ENCODE measurements around the gene RAB12.
"Not testable (repeated sequence)": the region's sequence is repeated elsewhere in the genome, so short reads cannot be mapped to it uniquely, and the experiment has no call there.

RAB12 gene

DNA sequence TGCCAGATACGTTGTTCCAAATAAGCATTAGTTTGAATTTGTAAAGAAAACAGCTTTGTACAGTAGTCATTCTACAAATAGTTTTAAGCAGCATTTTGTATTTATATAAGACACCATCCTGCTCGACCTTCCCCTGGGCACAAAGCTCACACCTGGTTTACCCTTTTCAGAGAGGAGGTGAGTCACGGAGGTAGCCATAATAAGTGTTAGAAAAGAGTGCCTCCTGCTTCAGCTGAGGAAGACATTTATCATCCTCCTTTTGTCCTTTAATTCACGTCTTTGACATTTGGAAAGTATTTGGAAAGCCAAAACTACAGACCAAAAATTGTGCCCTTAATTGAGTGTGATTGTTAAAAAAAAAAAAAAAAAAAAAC, 6.8 kb downstream of the RAB12 start:
- Histone ChIP-seq H3K27me3 (ENCODE audit: control insufficient read depth, insufficient read depth, low read length) (no peaks in the 10 kb centered on the region), H3K9ac (ENCODE audit: low read length) (peak overlapping the region; percentile 10), H3K4me1 (ENCODE audit: control insufficient read depth, low read depth, low read length) (peaks cover 79% of the 10 kb centered on the region), H3K27ac (ENCODE audit: low read length) (no peak overlapping the region), H3K4me3 (ENCODE audit: low read length) (no peak overlapping the region), H3K9me3 (ENCODE audit: control insufficient read depth, low read depth, low read length) (no peaks in the 10 kb centered on the region), H3K36me3 (ENCODE audit: control insufficient read depth, low read depth, low read length) (peaks cover 7% of the 10 kb centered on the region)

DNA sequence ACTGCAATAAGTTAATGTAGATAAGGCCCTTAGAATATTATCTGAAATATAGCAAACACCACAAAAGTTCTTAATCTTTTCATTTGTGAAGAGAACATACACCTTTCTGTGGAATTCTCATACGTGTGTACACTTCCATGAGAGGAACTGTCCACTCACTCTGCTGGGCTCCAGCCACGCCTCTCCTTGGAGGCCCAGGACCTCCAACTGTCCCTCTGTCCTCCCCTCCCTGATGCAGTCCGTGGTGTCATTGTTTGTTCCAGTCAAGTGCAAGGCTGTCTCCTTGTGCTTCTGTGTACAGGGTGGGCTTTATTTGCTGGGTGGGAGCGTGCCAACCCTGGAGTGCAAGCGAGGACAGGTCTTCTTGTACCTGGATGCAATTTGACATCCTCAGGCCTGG, 8.7 kb downstream of the RAB12 start:
- Histone ChIP-seq H3K4me3 (ENCODE audit: low read length) (no peak overlapping the region), H3K27me3 (ENCODE audit: control insufficient read depth, insufficient read depth, low read length) (no peaks in the 10 kb centered on the region), H3K9me3 (ENCODE audit: control insufficient read depth, low read depth, low read length) (no peaks in the 10 kb centered on the region), H3K36me3 (ENCODE audit: control insufficient read depth, low read depth, low read length) (peaks cover 5% of the 10 kb centered on the region), H3K4me1 (ENCODE audit: control insufficient read depth, low read depth, low read length) (peaks cover 77% of the 10 kb centered on the region), H3K27ac (ENCODE audit: low read length) (no peak overlapping the region), H3K9ac (ENCODE audit: low read length) (no peak overlapping the region)

DNA sequence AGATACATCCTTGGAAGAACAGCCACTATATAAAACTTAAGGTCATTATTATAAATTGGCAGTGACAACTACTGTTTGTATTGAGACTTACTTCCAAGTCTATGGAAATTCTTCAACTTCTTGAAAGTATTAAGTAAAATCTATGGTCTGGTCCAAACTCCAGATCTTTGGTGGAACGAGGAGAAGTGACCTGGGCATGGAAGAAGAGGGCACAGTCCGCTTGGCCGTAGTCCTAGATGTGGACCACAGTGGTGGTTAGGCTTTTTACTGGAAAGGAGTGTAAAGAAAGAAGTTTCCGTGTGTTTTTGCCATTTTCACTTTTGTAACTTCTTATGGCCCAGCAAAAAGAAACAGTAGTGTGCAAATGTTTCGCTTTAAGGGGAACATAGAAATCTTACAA, 9.8 kb downstream of the RAB12 start:
- Histone ChIP-seq H3K9ac (ENCODE audit: low read length) (no peak overlapping the region), H3K4me1 (ENCODE audit: control insufficient read depth, low read depth, low read length) (peaks cover 76% of the 10 kb centered on the region), H3K4me3 (ENCODE audit: low read length) (no peak overlapping the region), H3K36me3 (ENCODE audit: control insufficient read depth, low read depth, low read length) (peaks cover 3% of the 10 kb centered on the region), H3K9me3 (ENCODE audit: control insufficient read depth, low read depth, low read length) (no peaks in the 10 kb centered on the region), H3K27me3 (ENCODE audit: control insufficient read depth, insufficient read depth, low read length) (no peaks in the 10 kb centered on the region), H3K27ac (ENCODE audit: low read length) (no peak overlapping the region)

DNA sequence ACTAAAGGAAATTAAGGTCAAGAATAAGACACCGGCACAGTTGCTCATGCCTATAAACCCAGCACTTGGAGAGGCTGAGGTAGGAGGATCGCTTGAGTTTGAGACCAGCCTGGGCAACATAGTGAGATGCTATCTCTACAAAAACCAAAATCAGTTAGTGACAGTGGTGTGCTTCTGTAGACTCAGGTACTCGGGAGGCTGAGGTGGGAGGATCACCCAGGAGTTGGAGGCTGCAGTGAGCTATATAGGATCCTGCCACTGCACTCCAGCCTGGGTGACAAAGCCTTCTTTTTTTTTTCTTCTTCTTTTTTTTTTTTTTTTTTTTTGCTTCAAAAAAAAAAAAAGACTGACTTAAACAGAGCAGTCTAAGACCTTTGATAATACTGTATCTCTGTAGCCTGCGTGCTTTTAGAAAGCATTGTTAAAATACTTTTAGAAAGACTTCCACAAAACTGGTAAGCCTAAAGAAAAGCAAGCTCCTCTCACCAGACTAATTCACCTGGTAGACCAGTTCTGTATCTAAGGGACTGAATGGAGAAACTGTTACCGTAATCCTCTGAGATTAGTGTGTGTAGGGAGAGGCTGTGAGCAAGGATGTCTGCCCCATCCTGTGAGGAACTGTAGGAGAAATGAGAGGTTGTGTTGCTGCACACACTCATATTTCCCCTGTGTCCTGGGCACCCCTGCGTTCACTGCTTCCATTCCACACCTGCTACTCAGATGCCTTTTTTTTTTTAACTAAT, 10.8 kb downstream of the RAB12 start:
- H3K9ac ChIP-seq (ENCODE audit: low read length), result no peak overlapping the region
- H3K4me1 ChIP-seq (ENCODE audit: control insufficient read depth, low read depth, low read length), result peaks cover 80% of the 10 kb centered on the region
- peak overlapping the region; percentile 24 for H3K27ac ChIP-seq (ENCODE audit: low read length)
- no peaks in the 10 kb centered on the region for H3K9me3 ChIP-seq (ENCODE audit: control insufficient read depth, low read depth, low read length)
- H3K27me3 ChIP-seq (ENCODE audit: control insufficient read depth, insufficient read depth, low read length), result no peaks in the 10 kb centered on the region
- no peak overlapping the region for H3K4me3 ChIP-seq (ENCODE audit: low read length)
- peaks cover 8% of the 10 kb centered on the region for H3K36me3 ChIP-seq (ENCODE audit: control insufficient read depth, low read depth, low read length)

DNA sequence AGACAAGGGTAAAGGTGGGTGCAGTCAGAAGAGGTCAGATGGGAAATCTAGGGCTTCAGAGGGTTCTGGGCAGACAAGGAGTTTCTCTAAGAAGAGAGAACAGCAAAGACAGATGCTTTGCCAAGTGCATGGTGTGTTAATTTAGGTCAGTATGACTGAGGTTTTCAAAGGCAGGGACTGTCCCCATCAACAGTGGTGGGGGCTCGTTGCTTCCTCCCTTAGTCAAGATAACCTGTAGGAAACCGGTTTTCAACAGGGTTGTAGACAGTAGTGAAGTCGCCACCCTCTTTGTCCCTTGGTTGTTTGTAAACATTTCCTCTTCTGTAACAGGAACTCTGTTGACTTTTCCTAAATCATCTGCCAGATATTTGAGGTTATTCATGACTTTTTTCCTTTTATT, 11.6 kb downstream of the RAB12 start:
- no peaks in the 10 kb centered on the region for H3K27me3 ChIP-seq (ENCODE audit: control insufficient read depth, insufficient read depth, low read length)
- H3K9ac ChIP-seq (ENCODE audit: low read length), result peak overlapping the region; percentile 21
- H3K9me3 ChIP-seq (ENCODE audit: control insufficient read depth, low read depth, low read length), result no peaks in the 10 kb centered on the region
- H3K36me3 ChIP-seq (ENCODE audit: control insufficient read depth, low read depth, low read length), result peaks cover 16% of the 10 kb centered on the region
- peak overlapping the region; percentile 21 for H3K4me3 ChIP-seq (ENCODE audit: low read length)
- H3K27ac ChIP-seq (ENCODE audit: low read length), result peak overlapping the region; percentile 13
- H3K4me1 ChIP-seq (ENCODE audit: control insufficient read depth, low read depth, low read length), result peaks cover 77% of the 10 kb centered on the region

DNA sequence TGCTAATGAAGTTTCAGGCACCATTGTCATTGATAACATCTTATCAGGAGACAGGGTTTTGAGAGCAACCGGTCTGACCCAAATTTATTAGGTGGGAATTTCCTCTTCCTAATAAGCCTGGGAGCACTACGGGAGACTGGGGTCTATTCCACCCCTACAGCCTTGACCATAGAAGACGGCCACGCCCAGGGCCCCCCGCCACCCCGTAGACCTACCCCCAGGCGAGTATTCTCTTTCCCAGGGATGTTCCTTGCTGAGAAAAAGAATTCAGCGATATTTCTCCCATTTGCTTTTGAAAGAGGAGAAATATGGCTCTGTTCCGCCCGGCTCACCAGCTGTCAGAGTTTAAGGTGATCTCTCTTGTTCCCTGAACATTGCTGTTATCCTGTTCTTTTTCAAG, 13.4 kb downstream of the RAB12 start:
- peaks cover 30% of the 10 kb centered on the region for H3K36me3 ChIP-seq (ENCODE audit: control insufficient read depth, low read depth, low read length)
- not testable (repeated sequence) for H3K4me3 ChIP-seq (ENCODE audit: low read length)

DNA sequence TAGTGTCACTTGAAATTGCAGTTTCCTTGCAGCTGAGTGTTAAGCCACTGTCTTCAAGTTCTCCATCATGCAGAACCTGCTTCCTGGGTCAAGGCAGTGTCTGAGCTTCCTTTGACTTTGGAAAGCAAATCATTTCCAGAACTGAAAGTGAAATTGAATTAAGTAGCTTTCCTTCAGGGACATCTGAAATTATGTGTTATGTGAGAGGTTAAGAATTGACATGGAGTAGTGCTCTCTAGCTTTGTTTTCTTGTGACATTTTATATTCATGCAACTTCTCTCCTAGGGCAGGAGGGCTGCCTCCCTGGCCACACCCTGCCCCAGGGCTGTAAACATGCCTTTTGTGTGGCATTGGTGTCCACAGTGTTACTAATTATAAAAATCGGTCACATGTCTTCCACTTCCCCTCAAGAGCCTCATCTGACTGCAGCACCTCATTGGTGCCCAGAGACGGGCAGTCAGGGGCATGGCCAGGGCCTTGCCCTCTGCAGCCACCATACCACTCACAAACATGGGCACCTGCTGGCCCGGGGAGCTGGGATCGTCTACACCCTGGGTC, 14.4 kb downstream of the RAB12 start:
- H3K27ac ChIP-seq (ENCODE audit: low read length), result peak overlapping the region; percentile 8
- peaks cover 81% of the 10 kb centered on the region for H3K4me1 ChIP-seq (ENCODE audit: control insufficient read depth, low read depth, low read length)
- H3K4me3 ChIP-seq (ENCODE audit: low read length), result no peak overlapping the region
- H3K9me3 ChIP-seq (ENCODE audit: control insufficient read depth, low read depth, low read length), result no peaks in the 10 kb centered on the region
- H3K27me3 ChIP-seq (ENCODE audit: control insufficient read depth, insufficient read depth, low read length), result no peaks in the 10 kb centered on the region
- peaks cover 34% of the 10 kb centered on the region for H3K36me3 ChIP-seq (ENCODE audit: control insufficient read depth, low read depth, low read length)
- peak overlapping the region; percentile 9 for H3K9ac ChIP-seq (ENCODE audit: low read length)

More for the DNA sequence above, 13.4 kb downstream of the RAB12 start:
- H3K4me1 ChIP-seq (ENCODE audit: control insufficient read depth, low read depth, low read length), result peaks cover 75% of the 10 kb centered on the region
- not testable (repeated sequence) for H3K9me3 ChIP-seq (ENCODE audit: control insufficient read depth, low read depth, low read length); H3K27me3 ChIP-seq (ENCODE audit: control insufficient read depth, insufficient read depth, low read length); H3K9ac ChIP-seq (ENCODE audit: low read length)
- peak overlapping the region; percentile 22 for H3K27ac ChIP-seq (ENCODE audit: low read length)

DNA sequence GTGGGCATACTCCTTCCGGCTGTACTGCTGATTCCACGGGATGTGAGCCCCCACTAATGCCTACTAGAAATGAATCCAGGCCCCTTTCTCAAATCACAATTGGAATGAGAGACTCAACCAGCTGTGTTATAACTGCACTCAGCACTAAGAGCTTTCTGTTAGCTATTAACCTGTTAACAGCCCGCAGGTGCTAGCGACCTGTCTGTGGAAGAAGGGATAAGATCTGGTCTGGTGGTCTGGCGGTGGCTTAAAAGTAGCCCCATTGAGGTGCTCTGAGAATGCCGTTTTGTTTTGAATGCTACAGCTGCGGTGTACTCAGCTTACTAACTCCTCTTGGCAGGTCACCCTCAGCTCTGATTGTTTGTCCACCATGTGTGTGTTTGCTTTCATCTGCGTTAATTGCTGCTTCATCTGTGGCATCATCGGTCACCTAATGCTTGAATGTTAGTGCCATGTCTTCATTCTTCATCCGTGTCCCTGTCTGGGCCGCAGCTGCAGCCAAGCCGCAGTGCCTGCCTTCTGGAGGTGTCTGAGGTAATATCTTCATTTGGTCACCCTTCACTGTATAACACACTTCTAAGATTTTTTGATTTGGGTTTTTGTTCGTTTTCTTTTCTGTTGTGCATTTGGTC, 16.3 kb downstream of the RAB12 start:
- Histone ChIP-seq H3K36me3 (ENCODE audit: control insufficient read depth, low read depth, low read length) (peaks cover 38% of the 10 kb centered on the region), H3K9me3 (ENCODE audit: control insufficient read depth, low read depth, low read length) (no peaks in the 10 kb centered on the region), H3K4me1 (ENCODE audit: control insufficient read depth, low read depth, low read length) (peaks cover 83% of the 10 kb centered on the region), H3K9ac (ENCODE audit: low read length) (no peak overlapping the region), H3K27ac (ENCODE audit: low read length) (peak overlapping the region; percentile 10), H3K4me3 (ENCODE audit: low read length) (no peak overlapping the region), H3K27me3 (ENCODE audit: control insufficient read depth, insufficient read depth, low read length) (no peaks in the 10 kb centered on the region)

DNA sequence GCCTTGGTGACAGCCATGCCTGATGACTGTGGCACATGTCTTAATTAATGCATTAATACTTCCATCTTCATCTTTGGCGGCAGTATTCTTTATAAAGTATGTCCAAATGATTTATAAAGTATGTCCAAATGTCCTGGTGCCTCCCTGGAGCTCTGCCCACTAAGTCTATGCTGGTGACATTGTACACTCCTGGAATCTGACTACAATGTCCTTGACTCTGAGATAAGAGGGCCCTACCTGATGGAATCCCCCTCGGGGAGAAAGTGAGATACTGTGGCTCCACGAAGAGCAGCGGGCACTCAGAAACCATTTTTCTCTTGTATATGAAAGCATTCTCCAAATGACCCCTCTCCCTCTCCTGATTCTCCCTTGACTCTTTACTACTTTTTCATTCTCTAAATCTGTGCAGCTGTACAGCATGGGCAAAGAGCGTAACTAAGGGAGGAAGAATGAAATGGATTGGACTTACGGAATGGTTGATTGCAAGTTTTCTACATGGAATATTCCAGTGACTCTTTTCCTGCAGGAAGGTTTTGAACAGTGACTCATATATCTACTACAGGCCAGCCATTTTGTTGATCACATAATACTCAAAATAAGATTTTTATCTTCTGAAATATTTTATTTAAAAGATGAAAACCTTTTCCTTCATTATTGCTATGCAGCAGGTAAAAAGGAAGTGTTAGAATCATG, 17.3 kb downstream of the RAB12 start:
- Histone ChIP-seq H3K9ac (ENCODE audit: low read length) (no peak overlapping the region), H3K36me3 (ENCODE audit: control insufficient read depth, low read depth, low read length) (peaks cover 46% of the 10 kb centered on the region), H3K4me3 (ENCODE audit: low read length) (no peak overlapping the region), H3K4me1 (ENCODE audit: control insufficient read depth, low read depth, low read length) (peaks cover 75% of the 10 kb centered on the region), H3K27ac (ENCODE audit: low read length) (no peak overlapping the region), H3K9me3 (ENCODE audit: control insufficient read depth, low read depth, low read length) (no peaks in the 10 kb centered on the region), H3K27me3 (ENCODE audit: control insufficient read depth, insufficient read depth, low read length) (no peaks in the 10 kb centered on the region)

DNA sequence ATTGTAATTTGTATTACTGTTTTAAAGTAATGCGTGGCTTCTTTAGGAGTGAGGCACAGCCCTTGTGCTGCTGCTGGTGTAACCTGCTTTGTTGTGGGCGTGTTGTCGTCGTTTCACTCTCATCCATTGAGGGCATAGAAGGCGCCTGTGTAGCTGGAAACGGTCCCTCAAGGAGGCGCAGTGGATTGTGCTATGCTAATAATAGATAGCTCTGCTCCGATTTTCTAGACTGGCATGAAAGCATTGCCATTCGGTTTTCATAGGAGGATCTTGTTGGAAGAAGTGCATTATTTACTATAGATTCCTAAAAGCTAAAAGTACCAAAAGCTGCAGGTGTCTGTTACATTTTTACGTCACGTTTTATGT, 17.9 kb downstream of the RAB12 start:
- H3K27ac ChIP-seq (ENCODE audit: low read length), result peak overlapping the region; percentile 15
- H3K4me1 ChIP-seq (ENCODE audit: control insufficient read depth, low read depth, low read length), result peaks cover 70% of the 10 kb centered on the region
- no peak overlapping the region for H3K4me3 ChIP-seq (ENCODE audit: low read length)
- peaks cover 49% of the 10 kb centered on the region for H3K36me3 ChIP-seq (ENCODE audit: control insufficient read depth, low read depth, low read length)
- H3K9me3 ChIP-seq (ENCODE audit: control insufficient read depth, low read depth, low read length), result no peaks in the 10 kb centered on the region
- no peak overlapping the region for H3K9ac ChIP-seq (ENCODE audit: low read length)
- no peaks in the 10 kb centered on the region for H3K27me3 ChIP-seq (ENCODE audit: control insufficient read depth, insufficient read depth, low read length)

DNA sequence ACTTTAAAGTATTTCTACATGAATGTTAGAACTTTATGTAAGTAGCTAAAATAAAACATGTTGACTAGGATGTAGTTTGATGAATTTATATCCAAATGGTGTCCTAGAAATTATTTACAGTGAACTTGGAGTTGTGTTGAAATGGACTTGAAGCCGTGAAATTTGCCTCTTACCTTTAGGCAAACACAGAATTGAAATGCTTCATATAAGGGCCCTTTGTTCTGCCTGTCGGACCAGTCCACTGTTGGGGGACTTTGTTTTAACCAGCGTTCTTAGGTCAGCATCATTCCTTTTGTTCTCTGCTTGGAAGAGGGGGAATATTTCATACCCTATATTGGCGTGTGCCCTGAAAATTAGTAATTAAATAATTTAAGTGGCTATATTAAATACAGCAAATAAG, 18.3 kb downstream of the RAB12 start:
- Histone ChIP-seq H3K4me3 (ENCODE audit: low read length) (no peak overlapping the region), H3K9ac (ENCODE audit: low read length) (no peak overlapping the region), H3K27me3 (ENCODE audit: control insufficient read depth, insufficient read depth, low read length) (no peaks in the 10 kb centered on the region), H3K36me3 (ENCODE audit: control insufficient read depth, low read depth, low read length) (peaks cover 54% of the 10 kb centered on the region), H3K4me1 (ENCODE audit: control insufficient read depth, low read depth, low read length) (peaks cover 68% of the 10 kb centered on the region), H3K9me3 (ENCODE audit: control insufficient read depth, low read depth, low read length) (no peaks in the 10 kb centered on the region), H3K27ac (ENCODE audit: low read length) (peak overlapping the region; percentile 15)
